ENCODE measurements around the gene PRR30.
A peak's percentile ranks its signal among the peaks of the same experiment; 100 is the strongest.
"Not testable (repeated sequence)": the region's sequence is repeated elsewhere in the genome, so short reads cannot be mapped to it uniquely, and the experiment has no call there.

Gene PRR30

DNA sequence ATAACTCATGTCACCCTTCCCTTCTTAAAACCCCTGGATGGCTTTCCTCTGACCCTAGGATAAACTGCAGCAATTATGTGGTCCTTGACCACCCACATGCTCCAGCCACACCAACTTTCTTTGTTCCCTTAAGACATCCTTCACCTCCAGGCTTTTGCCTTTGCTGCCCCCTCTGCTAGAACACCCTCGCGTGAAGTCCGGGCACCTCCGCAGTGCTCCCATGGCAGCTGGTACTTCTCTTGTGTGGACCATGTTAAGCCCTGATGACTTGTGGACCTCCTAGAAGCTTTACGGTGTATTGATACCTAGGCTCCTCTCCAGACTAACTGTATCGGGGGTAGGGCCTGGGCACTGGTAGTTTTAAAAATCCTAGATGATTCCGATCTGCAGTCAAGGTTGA, 16.4 kb downstream of the PRR30 start:
- H3K27ac ChIP-seq = no peak overlapping the region
- H3K9me3 ChIP-seq (ENCODE audit: severe bottlenecking) = no peaks in the 10 kb centered on the region
- H3K27me3 ChIP-seq (ENCODE audit: insufficient read depth, low read depth, severe bottlenecking) = no peaks in the 10 kb centered on the region
- TF ChIP-seq, protein P1, sequence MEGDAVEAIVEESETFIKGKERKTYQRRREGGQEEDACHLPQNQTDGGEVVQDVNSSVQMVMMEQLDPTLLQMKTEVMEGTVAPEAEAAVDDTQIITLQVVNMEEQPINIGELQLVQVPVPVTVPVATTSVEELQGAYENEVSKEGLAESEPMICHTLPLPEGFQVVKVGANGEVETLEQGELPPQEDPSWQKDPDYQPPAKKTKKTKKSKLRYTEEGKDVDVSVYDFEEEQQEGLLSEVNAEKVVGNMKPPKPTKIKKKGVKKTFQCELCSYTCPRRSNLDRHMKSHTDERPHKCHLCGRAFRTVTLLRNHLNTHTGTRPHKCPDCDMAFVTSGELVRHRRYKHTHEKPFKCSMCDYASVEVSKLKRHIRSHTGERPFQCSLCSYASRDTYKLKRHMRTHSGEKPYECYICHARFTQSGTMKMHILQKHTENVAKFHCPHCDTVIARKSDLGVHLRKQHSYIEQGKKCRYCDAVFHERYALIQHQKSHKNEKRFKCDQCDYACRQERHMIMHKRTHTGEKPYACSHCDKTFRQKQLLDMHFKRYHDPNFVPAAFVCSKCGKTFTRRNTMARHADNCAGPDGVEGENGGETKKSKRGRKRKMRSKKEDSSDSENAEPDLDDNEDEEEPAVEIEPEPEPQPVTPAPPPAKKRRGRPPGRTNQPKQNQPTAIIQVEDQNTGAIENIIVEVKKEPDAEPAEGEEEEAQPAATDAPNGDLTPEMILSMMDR (IDR thresholded peaks at IDR 0.05; ENCODE audit: low read depth, low read length) = no peak
- DNase-seq = no peak
- H3K4me3 ChIP-seq (ENCODE audit: low read depth, low read length) = peak overlapping the region; percentile 68
- no peaks in the 10 kb centered on the region for H3K36me3 ChIP-seq

DNA sequence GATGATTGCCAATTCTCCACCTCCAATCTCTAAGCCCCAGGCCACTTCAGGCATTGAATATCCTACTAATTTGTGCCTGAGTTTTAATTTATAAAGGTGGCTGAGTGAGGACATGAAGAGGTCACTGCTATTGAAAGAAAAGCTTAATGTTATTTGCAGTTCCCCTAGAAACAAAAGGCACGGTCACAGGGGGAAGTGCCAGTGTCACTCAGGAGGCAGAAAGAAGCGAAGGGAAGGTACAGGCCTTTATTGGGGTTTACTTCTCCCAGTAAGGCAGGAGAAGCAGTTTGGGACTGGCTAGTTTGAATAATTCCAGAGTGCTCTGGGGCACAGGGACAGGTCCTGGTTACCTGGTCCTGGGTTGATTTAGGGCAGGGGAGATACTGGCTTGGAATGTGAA, 17.3 kb downstream of the PRR30 start:
- Histone ChIP-seq H3K4me3 (ENCODE audit: low read depth, low read length) (no peak overlapping the region), H3K36me3 (no peaks in the 10 kb centered on the region), H3K27ac (no peak overlapping the region), H3K9me3 (ENCODE audit: severe bottlenecking) (no peaks in the 10 kb centered on the region), H3K27me3 (ENCODE audit: insufficient read depth, low read depth, severe bottlenecking) (no peaks in the 10 kb centered on the region)
- TF ChIP-seq, protein P1 (IDR thresholded peaks at IDR 0.05; ENCODE audit: low read depth, low read length) = no peak
- no peak for DNase-seq

DNA sequence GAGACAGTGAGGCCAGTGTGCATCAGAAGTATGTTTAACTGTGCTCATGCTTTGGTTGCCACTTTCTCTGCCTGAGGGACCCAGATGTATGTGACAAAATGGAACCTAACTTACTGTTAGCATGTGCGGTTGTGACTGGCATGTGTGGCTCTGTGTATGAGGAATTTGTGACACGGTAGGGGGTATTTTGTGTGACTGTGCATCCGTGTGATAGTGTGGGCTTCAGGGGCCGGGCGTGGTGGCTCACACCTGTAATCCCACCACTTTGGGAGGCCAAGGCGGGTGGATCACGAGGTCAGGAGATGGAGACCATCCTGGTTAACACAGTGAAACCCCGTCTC, 19.9 kb downstream of the PRR30 start:
- H3K27me3 ChIP-seq (ENCODE audit: insufficient read depth, low read depth, severe bottlenecking); H3K9me3 ChIP-seq (ENCODE audit: severe bottlenecking): not testable (repeated sequence)
- peak overlapping the region; percentile 75 for H3K4me3 ChIP-seq (ENCODE audit: low read depth, low read length)

GRCh38 chr2:27118525-27119329, 20.5 kb downstream of the PRR30 start, which contains the start of gene CGREF1:
Gene CGREF1 (minus strand): TSS chr2:27119128. CDS start chr2:27104366, 14,762 bp downstream.
- Histone ChIP-seq H3K36me3 (no peaks in the 10 kb centered on the region), H3K27ac (no peak within 1 kb of the TSS), H3K4me3 (ENCODE audit: low read depth, low read length) (peak within 1 kb of the TSS; percentile 75), H3K9me3 (ENCODE audit: severe bottlenecking) (no peaks in the 10 kb centered on the region), H3K27me3 (ENCODE audit: insufficient read depth, low read depth, severe bottlenecking) (no peaks in the 10 kb centered on the region)
- DNase-seq = peak; percentile 56
- TF ChIP-seq, protein P1 (IDR thresholded peaks at IDR 0.05; ENCODE audit: low read depth, low read length) = no peak

More for the DNA sequence above, 19.9 kb downstream of the PRR30 start:
- DNase-seq, H3K36me3 ChIP-seq, H3K27ac ChIP-seq: not testable (repeated sequence)

DNA sequence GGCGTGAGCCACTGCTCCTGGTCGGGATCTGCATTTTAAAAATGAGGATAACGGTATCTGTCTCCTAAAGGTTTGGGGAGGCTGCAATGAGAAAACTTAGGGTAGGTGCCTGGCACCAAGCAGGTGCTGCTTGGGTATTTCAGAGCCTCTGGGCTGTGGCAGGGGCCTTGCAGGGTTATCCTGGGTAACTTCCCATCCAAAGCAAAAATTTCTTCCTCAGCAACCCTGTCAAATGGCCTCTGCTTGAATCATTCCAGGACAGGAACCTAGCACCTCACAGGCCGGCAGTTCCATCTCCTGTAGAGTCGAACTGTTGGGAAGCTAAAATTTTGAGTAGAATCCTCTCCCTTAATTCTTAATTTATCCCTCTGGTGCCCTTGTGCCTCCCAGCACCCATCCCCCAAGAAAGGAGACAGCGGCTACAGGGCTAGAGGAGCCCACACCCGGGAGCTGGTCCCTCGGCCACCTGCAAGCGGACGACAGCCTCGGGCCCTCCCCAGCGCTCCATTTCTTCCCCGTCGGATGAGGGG, 21.1 kb downstream of the PRR30 start:
- no peak overlapping the region for H3K27ac ChIP-seq

GRCh38 chr2:27115519-27115918, 23.7 kb downstream of the PRR30 start:
- no peaks in the 10 kb centered on the region for H3K9me3 ChIP-seq (ENCODE audit: severe bottlenecking)
- no peak overlapping the region for H3K4me3 ChIP-seq (ENCODE audit: low read depth, low read length)
- no peak overlapping the region for H3K27ac ChIP-seq
- TF ChIP-seq, protein P1 (IDR thresholded peaks at IDR 0.05; ENCODE audit: low read depth, low read length) = no peak
- no peak for DNase-seq
- H3K27me3 ChIP-seq (ENCODE audit: insufficient read depth, low read depth, severe bottlenecking) = no peaks in the 10 kb centered on the region
- no peaks in the 10 kb centered on the region for H3K36me3 ChIP-seq

More for the DNA sequence above, 21.1 kb downstream of the PRR30 start:
- Histone ChIP-seq H3K9me3 (ENCODE audit: severe bottlenecking) (no peaks in the 10 kb centered on the region), H3K4me3 (ENCODE audit: low read depth, low read length) (peak overlapping the region; percentile 75), H3K27me3 (ENCODE audit: insufficient read depth, low read depth, severe bottlenecking) (no peaks in the 10 kb centered on the region), H3K36me3 (no peaks in the 10 kb centered on the region)
- no peak for DNase-seq
- TF ChIP-seq, protein P1 (IDR thresholded peaks at IDR 0.05; ENCODE audit: low read depth, low read length) = no peak

- H3K36me3 ChIP-seq = not testable (repeated sequence)
These were observed 27.7 kb downstream of the PRR30 start for GRCh38 chr2:27111392-27112078.

DNA sequence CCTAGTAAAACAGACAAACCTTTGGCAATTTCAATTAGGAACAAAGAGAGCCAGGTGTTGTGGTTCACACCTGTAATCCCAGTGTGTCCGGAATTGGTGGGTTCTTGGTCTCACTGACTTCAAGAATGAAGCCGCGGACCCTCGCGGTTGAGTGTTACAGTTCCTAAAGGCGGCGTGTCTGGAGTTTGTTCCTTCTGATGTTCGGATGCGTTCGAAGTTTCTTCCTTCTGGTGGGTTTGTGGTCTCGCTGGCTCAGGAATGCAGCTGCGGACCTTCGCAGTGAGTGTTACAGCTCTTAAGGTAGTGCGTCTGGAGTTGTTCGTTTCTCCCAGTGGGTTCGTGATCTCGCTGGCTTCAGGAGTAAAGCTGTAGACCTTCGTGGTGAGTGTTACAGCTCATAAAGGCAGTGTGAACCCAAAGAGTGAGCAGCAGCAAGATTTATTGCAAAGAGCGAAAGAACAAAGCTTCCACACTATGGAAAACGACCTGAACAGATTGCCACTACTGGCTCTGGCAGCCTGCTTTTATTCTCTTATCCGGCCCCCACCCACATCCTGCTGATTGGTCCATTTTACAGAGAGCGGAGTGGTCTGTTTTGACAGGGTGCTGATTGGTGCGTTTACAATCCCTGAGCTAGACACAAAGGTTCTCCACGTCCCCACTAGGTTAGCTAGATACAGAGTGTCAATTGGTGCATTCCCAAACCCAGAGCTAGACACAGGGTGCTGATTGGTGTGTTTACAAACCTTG, 28.4 kb downstream of the PRR30 start:
- H3K36me3 ChIP-seq; H3K27me3 ChIP-seq (ENCODE audit: insufficient read depth, low read depth, severe bottlenecking); H3K27ac ChIP-seq; H3K9me3 ChIP-seq (ENCODE audit: severe bottlenecking); DNase-seq; H3K4me3 ChIP-seq (ENCODE audit: low read depth, low read length): not testable (repeated sequence)

More at GRCh38 chr2:27111392-27112078, 27.7 kb downstream of the PRR30 start:
- not testable (repeated sequence) for H3K9me3 ChIP-seq (ENCODE audit: severe bottlenecking); H3K4me3 ChIP-seq (ENCODE audit: low read depth, low read length); H3K27me3 ChIP-seq (ENCODE audit: insufficient read depth, low read depth, severe bottlenecking); DNase-seq; H3K27ac ChIP-seq

Measured in WERI-Rb-1 (cell line).